ENCODE measurements around the gene GPR32. TPM values are rescaled to one million over a fixed set of nuclear protein-coding genes. Genes with fewer than 3 reads are reported as not detected.
"Not testable (repeated sequence)": the region's sequence is repeated elsewhere in the genome, so short reads cannot be mapped to it uniquely, and the experiment has no call there.

Gene GPR32, protein sequence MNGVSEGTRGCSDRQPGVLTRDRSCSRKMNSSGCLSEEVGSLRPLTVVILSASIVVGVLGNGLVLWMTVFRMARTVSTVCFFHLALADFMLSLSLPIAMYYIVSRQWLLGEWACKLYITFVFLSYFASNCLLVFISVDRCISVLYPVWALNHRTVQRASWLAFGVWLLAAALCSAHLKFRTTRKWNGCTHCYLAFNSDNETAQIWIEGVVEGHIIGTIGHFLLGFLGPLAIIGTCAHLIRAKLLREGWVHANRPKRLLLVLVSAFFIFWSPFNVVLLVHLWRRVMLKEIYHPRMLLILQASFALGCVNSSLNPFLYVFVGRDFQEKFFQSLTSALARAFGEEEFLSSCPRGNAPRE
- polyA plus RNA-seq (2013, experiment 1 of 2; ENCODE audit: insufficient read length), result not detected
- not detected for polyA plus RNA-seq (2013, experiment 2 of 2; ENCODE audit: insufficient read length)

DNA sequence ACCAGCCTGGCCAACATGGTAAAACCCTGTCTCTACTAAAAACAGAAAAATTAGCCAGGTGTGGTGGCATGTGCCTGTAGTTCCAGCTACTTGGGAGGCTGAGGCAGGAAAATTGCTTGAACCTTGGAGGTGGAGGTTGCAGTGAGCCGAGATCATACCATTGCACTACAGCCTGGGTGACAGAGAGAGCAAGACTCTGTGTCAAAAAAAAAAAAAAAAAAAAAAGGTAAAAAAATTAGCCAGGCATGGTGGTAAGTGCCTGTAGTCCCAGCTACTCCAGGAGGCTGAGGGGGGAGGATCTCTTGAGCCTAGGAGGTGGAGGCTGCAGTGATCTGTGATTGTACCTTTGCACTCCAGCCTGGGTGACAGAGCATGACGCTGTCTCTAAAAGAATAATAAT lies at the start of gene GPR32:
GPR32 (plus strand) TSS at position 301 of the 400 bp plus-strand sequence. CDS start 137 bp downstream, outside the sequence.
- DNase-seq, result not testable (repeated sequence)

DNA sequence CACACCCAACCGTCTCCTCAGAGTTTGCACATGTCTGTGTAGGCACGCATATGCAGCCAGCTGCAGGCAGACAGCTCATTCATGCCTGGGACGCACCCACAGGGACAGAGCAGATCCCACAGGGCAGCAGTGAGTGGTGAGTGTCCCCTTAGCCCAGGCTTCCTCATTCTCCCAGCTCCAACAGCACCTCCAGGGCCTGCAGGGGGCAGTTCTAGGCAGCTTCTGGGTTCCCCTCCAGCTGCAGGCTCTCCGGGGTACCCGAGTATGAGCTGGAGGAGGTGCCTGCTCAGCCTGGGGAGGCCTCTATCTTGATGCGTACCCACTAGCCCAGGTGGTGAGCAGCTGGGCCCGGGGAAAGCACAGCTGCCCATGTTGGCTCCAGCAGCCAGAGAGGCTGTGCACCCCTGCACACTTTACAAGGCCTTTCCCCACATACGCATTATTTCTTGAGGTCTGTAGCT lies 49.3 kb upstream of the GPR32 start:
- peak; percentile 84 for DNase-seq

DNA sequence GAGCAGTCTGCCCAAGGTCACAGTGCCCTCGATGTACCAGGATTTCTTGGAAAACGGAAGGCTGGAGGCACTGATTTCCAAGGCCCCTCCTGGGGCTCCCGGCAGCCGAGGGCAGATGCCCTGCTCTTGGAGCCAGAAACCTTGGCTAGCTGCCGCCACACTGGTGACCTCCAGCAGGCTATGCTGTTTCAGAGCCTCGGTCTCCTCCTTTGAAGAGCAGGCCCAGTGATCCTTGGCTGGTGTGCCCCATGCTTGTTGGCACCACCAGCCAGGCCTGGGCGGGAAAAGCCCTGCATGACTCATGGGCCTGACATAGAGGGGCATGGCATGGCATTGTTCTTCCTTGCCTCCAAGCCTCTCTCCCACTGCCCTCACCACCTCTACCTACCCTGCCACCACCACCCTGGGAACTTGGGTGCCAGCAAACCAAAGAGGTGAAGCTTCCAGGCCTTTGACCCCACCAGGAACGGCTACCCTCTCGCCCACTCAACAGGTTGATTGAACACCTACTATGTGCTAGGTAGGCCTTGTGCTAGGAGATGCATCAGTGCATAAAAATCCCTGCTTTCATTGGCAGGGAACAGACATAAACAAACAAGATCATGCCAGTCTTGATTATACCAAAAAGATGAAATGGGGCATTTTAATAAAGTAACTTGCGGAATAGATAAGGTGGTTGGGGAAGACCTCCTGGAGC lies 48.7 kb upstream of the GPR32 start:
- DNase-seq, result no peak

DNA sequence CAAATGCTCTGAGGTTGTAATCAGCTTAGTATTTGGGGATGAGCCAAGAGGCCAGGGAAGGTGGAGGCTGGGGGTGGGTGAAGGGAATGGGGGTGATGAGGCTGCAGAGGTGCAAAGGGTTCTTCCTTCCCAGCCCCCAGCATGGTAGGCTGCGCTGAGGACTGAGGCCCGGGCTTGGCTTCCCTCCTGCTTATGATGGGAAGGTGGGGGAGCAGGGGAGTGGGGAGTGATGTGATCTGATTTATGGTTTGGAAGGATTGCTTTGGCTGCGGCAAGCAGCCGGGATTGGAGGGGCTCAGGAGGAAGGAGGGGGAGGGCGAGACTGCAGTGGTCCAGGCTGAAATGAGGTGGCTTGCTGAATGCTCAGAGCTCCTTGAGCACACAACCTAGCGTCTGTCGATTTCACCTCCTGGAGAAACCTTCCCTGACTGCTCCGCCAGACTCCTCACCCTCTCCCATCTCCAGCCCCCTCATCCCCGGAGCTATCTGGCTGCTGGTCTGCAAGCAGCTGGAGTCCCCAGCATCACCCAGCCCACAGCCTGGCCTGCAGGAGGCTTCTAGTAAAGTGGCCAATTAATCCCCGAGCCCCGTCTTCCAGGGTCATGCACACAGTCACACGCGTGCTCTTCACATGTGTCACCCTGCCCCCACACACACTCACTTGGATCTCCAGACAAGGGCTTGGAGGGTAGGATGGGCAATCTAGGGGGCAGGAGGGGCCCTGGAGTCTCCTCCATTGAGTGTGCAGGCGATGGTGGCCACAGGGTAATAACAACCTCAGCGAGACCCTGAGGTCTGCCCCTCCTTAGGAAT lies 47.9 kb upstream of the GPR32 start:
- DNase-seq, result no peak

DNA sequence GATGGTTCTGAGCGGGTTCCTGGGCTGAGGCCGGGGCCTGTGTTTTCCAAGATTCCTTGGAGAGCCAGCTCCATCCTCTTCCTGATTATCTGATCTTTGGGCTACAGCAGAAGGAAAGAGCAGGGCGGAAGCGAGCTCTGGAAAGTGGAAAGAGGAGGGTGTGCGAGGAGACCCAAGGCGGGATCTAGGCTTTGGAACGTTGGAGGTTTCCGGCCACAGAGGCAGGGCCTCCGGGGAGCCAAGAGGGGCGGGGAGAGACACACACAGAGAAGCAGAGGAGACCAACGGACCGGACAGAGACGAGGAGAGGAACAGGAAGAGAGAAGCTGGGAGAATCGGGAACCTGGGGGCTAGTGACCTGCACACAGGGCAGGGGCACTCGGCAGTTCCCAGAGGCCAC lies 47.2 kb upstream of the GPR32 start, which contains the start of gene CLEC11A:
CLEC11A (plus strand) TSS at position 296 of the 400 bp plus-strand sequence. CDS start 162 bp downstream, outside the sequence.
- DNase-seq, result peak; percentile 89

DNA sequence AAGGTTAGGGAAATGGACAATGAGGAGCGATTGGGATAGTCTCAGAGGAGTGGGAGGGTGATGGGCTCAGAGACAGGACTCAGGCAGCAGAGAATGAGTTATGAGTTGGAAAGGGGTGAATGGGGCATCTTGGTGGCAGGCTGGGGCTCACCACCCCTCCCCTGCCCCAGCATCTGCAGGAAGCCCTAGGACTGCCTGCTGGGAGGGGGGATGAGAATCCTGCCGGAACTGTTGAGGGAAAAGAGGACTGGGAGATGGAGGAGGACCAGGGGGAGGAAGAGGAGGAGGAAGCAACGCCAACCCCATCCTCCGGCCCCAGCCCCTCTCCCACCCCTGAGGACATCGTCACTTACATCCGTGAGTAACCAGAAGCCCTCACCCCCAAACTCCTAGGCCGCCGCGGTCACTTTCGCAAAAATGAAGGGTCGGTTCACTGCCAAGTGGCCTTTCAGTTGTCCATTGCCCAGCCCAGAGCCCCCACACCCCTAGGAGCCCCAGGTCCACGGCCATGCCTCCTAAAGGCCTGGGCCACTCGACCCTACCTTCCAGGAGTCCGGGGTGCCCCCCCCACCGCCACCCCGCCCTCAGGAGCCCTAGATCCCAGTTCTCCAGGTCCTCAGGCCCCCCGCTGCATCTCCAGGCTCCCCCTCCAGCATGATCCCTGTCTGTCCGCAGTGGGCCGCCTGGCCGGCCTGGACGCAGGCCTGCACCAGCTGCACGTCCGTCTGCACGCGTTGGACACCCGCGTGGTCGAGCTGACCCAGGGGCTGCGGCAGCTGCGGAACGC lies 46.3 kb upstream of the GPR32 start:
- no peak for DNase-seq

DNA sequence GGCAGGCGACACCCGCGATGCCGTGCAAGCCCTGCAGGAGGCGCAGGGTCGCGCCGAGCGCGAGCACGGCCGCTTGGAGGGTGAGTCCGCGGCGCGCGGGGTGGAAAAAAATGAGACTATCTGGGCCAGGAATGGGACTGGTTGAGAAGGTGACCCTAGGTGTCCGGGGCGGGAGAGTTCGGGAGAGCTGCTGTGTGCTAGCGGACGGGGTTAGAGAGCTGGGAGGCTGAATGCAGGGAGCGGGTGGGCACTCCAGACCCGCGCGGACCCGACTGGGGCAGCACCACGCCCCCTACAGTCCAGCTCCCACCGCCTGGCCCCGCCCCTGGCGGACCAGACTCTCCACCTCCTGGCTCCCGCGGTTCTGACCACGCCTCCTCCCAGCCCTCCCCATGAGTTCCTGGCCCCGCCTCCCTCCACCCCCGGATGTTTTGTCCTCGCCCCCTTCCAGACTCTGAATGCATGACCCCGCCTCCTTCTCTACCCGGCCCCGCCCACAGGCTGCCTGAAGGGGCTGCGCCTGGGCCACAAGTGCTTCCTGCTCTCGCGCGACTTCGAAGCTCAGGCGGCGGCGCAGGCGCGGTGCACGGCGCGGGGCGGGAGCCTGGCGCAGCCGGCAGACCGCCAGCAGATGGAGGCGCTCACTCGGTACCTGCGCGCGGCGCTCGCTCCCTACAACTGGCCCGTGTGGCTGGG lies 45.6 kb upstream of the GPR32 start:
- DNase-seq, result peak; percentile 99

DNA sequence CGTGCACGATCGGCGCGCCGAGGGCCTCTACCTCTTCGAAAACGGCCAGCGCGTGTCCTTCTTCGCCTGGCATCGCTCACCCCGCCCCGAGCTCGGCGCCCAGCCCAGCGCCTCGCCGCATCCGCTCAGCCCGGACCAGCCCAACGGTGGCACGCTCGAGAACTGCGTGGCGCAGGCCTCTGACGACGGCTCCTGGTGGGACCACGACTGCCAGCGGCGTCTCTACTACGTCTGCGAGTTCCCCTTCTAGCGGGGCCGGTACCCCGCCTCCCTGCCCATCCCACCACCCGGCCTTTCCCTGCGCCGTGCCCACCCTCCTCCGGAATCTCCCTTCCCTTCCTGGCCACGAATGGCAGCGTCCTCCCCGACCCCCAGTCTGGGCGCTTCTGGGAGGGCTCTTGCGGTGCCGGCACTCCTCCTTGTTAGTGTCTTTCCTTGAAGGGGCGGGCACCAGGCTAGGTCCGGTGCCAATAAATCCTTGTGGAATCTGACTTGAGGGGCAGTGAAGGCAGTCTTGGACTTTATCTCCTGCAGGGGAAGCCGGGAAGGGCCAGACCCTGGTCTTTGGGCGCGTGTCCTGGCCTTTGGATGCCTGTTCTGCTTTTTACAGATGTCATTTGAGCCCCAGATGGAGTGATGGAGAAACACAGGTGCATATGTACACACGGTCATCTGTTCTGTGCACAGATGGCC lies 44.9 kb upstream of the GPR32 start:
- DNase-seq, result no peak

DNA sequence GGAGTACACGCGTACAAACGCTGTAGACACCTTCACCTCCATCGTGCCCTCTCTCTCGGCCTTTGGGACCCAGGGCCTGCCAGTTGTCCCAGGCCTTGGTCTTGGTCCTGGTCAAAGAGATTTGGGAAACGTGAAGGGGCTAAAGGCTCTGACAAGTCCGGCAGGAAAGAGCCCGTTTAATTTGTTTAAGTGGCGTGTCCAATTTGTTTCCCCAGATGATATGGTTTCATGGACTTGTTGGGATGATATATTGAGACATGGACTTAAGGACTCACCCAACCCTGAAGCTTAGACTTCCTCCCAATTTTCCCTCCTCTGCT lies 44.4 kb upstream of the GPR32 start:
- no peak for DNase-seq

DNA sequence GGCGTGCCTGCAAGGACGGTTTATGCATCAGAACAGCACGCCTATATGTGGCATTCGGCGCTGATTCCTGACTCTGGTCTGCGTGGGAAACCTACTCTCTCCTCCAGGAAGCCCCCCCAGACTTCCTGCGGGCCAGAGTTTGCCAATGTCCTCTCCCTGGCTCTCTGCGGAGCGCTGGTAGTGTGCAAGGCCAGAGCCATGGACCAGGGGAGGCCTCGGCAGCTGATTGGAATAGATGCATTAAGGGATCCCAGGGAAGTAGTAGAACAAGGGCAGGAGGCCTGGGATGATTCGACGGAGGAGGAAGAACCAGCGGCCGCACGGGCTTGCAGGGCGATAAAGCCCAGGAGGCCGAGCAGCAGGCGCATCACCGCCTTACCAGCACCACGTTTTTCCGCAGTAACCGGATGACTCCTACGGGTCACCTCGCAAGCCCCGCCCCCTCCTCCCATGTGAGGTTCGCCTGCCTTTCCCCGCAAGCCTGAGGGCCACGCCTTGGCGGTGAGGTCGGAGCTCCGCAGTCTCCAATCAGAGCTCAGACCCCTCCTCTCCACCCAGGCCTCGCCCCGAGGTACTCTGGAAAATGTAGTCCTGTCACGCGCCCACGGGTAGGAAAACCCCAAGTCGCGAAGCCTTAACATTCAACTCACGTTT lies 42.1 kb upstream of the GPR32 start:
- DNase-seq, result peak; percentile 79

DNA sequence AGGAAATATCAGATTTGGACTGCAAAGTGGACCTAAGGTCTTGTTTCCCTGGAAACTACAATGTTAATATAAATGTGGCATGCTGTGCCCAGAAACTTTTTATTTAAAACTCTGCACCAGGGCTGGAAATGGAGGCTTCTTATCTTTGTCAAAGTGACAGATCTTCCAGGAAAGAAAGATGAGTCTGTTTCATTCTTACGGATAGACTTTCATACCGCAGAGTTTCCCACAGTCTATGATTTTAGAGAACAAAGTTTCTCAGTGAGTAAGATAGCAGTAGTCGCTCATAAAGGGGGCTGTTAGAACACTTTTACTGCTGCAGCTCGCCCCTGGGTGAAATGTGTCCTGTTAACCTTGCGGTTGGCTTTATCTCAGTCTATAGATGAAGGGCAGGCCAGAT lies 40.4 kb upstream of the GPR32 start:
- no peak for DNase-seq

DNA sequence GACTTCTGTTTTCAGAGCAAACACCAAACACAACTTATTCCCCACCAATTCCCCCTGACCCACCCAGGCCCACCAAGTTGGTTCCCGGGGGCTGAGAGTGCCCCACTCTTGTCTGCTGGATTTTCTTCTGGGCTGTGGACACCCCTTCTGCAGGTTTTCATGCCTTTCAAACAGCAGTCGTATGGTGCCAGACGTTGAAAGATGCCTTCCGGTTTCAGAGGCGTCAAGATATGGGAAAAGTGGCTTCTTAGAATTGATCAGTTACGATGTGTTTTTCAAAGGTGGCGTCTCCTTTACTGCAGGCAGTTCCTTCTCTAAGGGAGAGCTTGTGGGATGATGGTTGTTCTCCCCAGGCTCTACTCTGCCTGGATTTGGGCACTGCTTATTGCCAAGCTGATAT lies 34.4 kb upstream of the GPR32 start:
- no peak for DNase-seq

DNA sequence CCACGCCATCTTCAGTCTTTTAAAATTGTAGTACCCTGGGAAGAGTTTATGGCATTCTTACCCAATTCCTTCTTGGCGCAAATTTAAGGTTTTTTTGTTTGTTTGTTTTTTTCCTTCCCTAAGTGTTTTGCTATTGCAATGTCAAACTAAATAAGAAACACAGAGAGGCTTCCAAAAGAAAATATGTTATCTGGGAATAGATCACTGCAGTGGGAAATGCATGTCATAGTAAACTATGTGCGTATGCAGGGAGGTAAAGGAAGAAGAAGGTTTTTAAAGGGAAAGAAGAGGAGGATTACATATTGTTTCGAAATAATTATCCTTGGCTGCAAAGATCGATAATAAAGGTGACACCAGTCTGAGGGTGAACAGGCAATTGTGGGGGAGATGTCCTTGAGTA lies 33.9 kb upstream of the GPR32 start:
- DNase-seq, result no peak

DNA sequence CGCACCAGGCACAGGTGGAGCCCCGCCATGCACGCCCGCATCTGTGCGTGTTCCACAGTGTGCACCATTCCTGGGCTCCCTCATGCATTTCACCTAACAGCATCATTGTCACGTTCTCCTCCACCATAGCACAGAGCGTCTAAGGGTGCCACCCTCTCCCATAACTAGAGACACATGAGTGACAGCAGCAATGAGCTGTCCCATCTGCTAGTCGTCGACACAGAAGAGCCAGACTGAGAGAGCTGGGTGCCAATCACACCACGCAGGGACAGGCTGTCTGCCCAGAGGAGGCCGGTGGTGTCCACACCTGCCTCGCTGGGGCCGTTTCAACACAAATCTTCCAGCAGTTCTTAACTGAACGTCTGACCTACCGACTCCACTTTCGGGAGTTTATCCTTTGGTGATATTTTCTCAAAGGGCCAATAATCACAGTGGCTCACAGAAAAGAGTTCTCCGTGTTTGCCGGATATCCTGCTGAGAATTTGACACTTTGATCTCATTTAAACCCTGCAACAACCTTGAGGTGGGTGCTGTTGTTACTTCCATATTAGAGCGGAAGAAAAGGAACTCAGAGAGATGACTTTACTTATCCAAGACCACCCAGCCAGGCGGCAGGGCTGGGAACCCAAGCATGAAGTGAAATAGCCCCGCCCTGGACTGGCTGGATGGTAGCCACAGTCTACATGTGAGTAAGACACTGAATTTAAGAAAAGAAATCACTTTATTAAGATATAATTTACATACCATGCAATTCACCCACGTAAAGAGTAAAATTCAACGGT lies 30.9 kb upstream of the GPR32 start:
- DNase-seq, result no peak

DNA sequence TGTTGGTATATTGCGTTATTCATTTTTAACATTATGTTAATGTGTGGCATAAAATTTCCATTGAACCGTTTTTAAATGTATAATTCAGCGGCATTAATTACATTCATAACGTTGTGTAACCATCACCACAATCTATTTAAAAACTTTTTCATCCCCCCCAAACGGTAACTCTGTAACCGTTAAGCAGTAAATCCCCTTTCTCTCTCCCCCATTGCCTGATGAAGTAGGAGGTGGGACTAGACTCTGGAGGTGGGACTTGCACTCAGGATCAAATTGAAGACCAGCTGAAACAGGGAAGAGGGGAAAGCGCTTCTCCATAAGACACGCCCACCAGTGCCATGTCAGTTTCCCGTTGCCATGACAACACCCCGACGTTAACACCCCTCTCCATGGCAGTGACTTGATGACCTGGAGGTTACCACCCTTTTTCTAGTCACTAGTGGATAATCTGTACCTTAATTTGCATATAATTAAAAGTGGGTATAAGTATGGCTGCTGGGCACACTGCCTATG lies 30.3 kb upstream of the GPR32 start:
- DNase-seq, result no peak

DNA sequence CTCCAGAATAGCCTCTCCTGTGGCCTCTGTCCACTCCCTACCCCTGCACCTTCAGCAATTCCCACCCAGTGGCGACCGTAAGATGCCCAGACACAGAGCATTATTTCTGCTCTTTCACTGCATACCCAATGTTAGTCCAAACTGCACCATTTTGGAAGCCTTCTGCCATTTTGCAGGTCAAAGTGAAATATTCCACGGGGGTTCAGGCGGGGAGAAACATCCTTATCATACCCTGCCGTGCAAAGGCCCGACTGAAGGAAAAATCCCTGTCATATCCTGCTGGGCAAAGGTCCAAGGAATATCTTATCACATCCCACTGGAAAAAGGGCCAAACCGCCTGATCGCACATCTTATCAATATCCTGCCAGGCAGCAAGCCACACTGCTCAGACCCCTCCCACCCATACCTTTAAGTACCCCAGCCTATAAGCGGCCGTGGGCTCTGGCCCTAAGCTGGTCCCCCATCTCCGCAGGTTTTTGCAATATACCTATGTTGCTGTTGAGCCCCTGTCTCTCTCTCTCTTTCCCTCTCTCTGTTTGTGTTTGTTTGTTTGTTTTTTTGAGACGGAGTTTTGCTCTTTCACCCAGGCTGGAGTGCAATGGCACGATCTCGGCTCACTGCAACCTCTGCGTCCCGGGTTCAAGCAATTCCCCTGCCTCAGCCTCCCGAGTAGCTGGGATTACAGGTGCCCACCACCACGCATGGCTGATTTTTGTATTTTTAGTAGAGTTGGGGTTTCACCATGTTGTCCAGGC lies 28.9 kb upstream of the GPR32 start:
- DNase-seq, result no peak

DNA sequence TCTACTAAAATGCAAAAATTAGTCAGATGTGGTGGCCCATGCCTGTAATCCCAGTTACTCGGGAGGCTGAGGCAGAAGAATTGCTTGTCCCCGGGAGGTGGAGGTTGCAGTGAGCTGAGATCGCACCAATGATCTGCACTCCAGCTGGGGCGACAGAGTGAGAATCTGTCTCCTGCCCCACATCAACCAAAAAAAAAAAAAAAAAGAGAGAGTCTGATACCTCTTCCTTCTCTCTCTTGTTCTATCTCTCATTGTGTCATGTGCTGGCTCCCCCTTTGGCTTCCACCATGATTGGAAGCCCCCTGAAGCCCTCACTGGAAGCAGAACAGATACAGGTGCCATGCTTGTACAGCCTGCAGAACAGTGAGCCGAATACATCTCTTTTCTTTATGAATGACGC lies 26.7 kb upstream of the GPR32 start:
- DNase-seq, result no peak

DNA sequence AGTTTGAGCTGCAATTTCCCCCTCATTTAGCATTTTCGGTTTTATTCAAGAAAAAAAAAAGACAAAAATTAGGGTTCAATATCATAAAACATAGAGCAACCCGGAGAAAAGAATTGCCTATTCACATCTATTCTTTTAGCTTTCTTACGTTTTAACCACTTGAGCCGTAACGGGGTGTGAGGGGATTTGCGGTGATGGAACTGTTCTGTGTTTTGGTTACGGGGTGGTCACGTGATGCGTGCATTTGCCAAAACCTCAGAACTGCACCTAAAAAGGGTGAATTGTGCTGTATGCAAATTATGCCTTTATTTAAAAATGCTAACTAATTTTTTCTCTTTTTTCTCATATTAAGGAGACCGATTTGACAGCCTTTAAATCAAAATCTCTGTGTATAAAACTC lies 25.0 kb upstream of the GPR32 start:
- DNase-seq, result no peak

DNA sequence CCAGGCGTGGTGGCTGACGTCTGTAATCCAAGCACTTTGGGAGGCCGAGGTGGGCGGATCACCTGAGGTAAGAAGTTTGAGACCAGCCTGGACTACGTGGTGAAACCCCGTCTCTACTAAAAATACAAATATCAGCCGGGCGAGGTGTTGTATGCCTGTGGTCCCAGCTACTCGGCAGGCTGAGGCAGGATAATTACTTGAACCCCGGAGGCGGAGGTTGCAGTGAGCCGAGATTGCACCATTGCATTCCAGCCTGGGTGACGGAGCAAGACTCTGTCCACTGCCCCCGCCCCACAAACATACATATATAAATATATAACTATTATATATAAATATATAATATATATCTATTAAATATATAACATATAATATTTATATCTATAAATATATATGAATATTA lies 23.1 kb upstream of the GPR32 start:
- not testable (repeated sequence) for DNase-seq

All from fibroblast of skin of back (primary cell).